Common myeloid progenitor, CD34-positive (primary cell): ENCODE results near the gene PPIL1.

Experiments
- CTCF ChIA-PET: fragments of 350-600 bp; sonication (Branson Sonifier 250); formaldehyde crosslinking; loops from one replicate; lab custom pipeline; 2021; ENCODE audit warnings: antibody characterized with exemption; lab: Charles Lee
- POLR2A ChIA-PET: fragments of 350-600 bp; sonication (Branson Sonifier 250); formaldehyde crosslinking; loops from one replicate; lab custom pipeline; 2021; ENCODE audit warnings: antibody characterized with exemption; lab: Charles Lee
- DNase-seq, 3 donors: peaks; one replicate each; pipeline versions ENCODE4 v3.0.0 to v3.0.0-alpha.2; 2013
- H3K27ac ChIP-seq, 2 experiments: 1 replicate in 1 of 2; 2 replicates in 1 of 2; pipeline ENCODE4 v1.7.0; 2013; ENCODE audit warnings: inconsistent platforms in 2 of 2, low read length in 2 of 2, mild to moderate bottlenecking in 2 of 2, low read depth in 1 of 2, moderate library complexity in 1 of 2; ENCODE audit not compliant: severe bottlenecking in 2 of 2, insufficient read depth in 1 of 2, poor library complexity in 1 of 2
- H3K27me3 ChIP-seq, 5 experiments: replicated peaks in 2 of 5; 1 replicate in 3 of 5; 2 replicates in 2 of 5; pipeline versions ENCODE4 v1.6.1 to v1.7.0; 2013; ENCODE audit warnings: low read length in 4 of 5, mild to moderate bottlenecking in 2 of 5, moderate library complexity in 2 of 5, inconsistent platforms in 1 of 5; ENCODE audit not compliant: insufficient read depth in 5 of 5, control insufficient read depth in 4 of 5
- H3K36me3 ChIP-seq, 4 experiments: 1 replicate in 2 of 4; 2 replicates in 2 of 4; pipeline versions ENCODE4 v1.6.1 to v1.7.0; 2013; ENCODE audit warnings: low read length in 3 of 4, control low read depth in 1 of 4, mild to moderate bottlenecking in 1 of 4; ENCODE audit not compliant: control insufficient read depth in 4 of 4, insufficient read depth in 4 of 4
- H3K4me1 ChIP-seq, 4 experiments: 1 replicate in 3 of 4; 2 replicates in 1 of 4; pipeline versions ENCODE4 v1.6.1 to v1.7.1; 2013; ENCODE audit warnings: low read length in 3 of 4, mild to moderate bottlenecking in 3 of 4, control low read depth in 1 of 4, inconsistent platforms in 1 of 4, moderate library complexity in 1 of 4; ENCODE audit not compliant: control insufficient read depth in 4 of 4, insufficient read depth in 4 of 4; ENCODE audit errors: control extremely low read depth in 1 of 4
- H3K4me3 ChIP-seq, 7 experiments: 1 replicate in 4 of 7; 2 replicates in 3 of 7; pipeline versions ENCODE4 v1.5.1 to v1.7.0; 2013; ENCODE audit warnings: mild to moderate bottlenecking in 7 of 7, low read length in 6 of 7, moderate library complexity in 6 of 7, inconsistent platforms in 2 of 7, low read depth in 2 of 7, control low read depth in 1 of 7; ENCODE audit not compliant: insufficient read depth in 4 of 7, control insufficient read depth in 1 of 7; ENCODE audit errors: extremely low read depth in 1 of 7
- H3K9me3 ChIP-seq, 5 experiments: 1 replicate in 4 of 5; 2 replicates in 1 of 5; pipeline versions ENCODE4 v1.6.1 to v1.7.1; 2013; ENCODE audit warnings: low read length in 4 of 5, mild to moderate bottlenecking in 2 of 5, inconsistent platforms in 1 of 5, low read depth in 1 of 5, moderate library complexity in 1 of 5; ENCODE audit not compliant: control insufficient read depth in 4 of 5, insufficient read depth in 2 of 5; ENCODE audit errors: control extremely low read depth in 1 of 5
- WGBS: methylation state at CpG from one replicate; pipeline ENCODE4 v1.1.5; 2013; ENCODE audit not compliant: insufficient coverage; 5-methylcytosine and 5-hydroxymethylcytosine counted together

PPIL1 gene

DNA sequence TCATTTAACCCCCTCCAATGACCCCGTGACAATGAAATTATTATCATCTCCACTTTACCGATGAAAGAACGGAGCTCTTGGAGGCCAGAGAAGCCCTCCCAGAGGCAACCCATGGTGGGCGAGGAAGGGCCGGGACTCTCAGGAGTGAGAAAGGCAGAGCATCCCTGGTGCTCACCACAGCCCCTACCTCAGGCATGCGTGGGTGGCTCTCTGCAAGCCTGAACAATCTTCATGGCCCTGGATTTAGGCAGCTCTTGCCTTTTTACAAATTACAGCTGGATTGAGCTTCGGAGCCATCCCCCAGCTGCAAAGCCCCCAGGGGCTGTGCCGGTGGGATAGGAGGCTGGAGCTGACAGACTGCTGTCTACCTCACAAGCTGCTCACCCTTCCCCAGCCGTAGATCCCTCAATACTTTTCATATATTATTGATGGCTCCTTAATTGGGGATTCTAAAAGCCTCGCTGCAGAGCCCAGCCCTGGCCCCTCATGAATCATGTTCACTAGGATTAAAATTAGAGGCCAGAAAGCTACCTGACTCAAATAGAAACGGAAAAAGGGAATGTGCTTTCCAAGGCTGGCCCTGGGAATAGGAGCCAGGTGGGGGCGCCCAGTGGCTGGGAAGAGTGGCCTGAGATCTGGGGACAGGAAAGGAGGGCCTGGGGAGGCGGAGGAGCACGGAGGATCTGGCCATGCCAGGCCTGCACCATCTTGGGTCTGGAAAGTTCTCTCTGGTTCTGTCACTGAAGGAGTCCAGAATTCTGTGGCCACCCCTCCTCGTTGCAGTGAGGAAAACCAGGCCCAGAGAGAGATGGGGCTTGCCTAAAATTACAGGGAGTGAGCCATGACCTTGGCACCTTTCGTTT lies 64.4 kb downstream of the PPIL1 start:
- WGBS, result 98% methylated on average over 11 of the region's 16 CpGs

DNA sequence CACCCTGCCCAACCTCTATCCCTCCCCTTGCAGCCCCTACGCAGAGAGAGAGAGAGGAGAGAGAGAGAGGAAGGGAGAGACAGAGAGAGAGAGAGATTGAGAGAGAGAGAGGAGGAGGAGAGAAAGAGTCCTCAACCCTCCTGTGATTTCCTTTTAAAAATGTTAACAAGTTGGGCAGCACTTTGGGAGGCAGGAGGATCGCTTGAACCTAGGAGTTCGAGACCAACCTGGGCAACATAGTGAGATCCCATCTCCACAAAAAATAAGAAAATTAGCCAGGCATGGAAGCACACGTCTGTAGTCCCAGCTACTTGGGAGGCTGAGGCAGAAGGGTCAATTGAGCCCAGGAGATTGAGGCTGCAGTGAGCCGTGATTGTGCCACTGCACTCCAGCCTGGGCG lies 65.4 kb downstream of the PPIL1 start:
- ChIA-PET POLR2A (no interaction called here), CTCF (interaction anchor here (0.8 kb wide), 1 partner anchor 43 kb away, joined by 5 read pairs; no protein-coding TSS in a partner anchor)
- WGBS, result 100% methylated on average over 5 of the region's 6 CpGs
- Histone ChIP-seq H3K27ac (no peak overlapping the region), H3K4me1 (no peaks in the 10 kb centered on the region), H3K36me3 (no peaks in the 10 kb centered on the region), H3K4me3 (no peak overlapping the region), H3K9me3 (no peaks in the 10 kb centered on the region), H3K27me3 (no peaks in the 10 kb centered on the region)
- DNase-seq, result no peak

More for the DNA sequence above, 64.4 kb downstream of the PPIL1 start:
- Histone ChIP-seq H3K27ac (no peak overlapping the region), H3K36me3 (no peaks in the 10 kb centered on the region), H3K27me3 (no peaks in the 10 kb centered on the region), H3K4me3 (no peak overlapping the region), H3K4me1 (no peaks in the 10 kb centered on the region), H3K9me3 (no peaks in the 10 kb centered on the region)
- DNase-seq, result no peak
- ChIA-PET CTCF (interaction anchor here (0.7 to 3.0 kb wide), 7 partner anchors 10 to 44 kb away, joined by 3 to 14 read pairs (median 4); no protein-coding TSS in a partner anchor), POLR2A (no interaction called here)

DNA sequence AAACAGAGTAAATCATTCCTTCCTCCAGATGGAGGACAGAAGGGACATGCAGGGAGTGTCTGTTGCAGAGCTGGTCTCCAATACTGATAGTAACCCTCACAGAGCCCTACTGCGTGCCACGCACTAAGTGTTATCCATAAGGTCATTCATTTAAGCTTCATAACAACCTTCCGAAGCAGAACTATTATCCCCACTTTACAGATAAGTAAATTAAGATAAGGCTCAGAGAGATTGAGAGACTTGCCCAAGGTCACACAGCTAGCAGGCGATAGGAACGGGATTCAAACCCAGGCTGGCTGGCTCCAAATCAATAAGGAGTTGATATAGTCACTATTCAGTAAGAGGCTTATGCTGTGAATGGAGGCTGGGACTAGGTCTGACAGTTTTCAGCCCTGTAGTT lies 66.0 kb downstream of the PPIL1 start:
- H3K4me1 ChIP-seq, result no peaks in the 10 kb centered on the region
- no peaks in the 10 kb centered on the region for H3K36me3 ChIP-seq
- no peak overlapping the region for H3K27ac ChIP-seq
- ChIA-PET POLR2A (no interaction called here), CTCF (no interaction called here)
- H3K27me3 ChIP-seq, result no peaks in the 10 kb centered on the region
- no peak overlapping the region for H3K4me3 ChIP-seq
- no peak for DNase-seq
- H3K9me3 ChIP-seq, result no peaks in the 10 kb centered on the region
- WGBS, result 92% methylated on average over 2 of the region's 5 CpGs

DNA sequence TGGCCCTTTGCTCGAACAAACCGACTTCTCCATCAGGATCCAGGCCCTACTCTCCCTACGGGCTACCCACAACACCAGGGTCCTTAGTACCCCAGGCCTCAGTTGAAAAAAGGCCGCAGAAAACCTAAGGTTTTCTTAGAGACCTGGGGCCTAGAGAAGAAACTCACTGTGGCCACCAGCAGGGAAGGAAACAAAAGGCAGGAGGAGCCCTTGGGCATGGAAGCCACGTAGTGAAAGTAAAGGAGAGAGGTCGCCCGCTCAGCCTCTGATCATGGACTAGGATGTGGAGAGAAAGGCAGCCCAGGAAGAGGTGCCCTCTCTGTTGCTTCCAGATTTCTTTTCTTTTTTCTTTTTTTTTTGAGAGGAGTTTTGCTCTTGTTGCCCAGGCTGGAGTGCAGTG lies 66.9 kb downstream of the PPIL1 start:
- Histone ChIP-seq H3K4me3 (no peak overlapping the region), H3K4me1 (no peaks in the 10 kb centered on the region), H3K27ac (no peak overlapping the region), H3K36me3 (no peaks in the 10 kb centered on the region), H3K27me3 (no peaks in the 10 kb centered on the region), H3K9me3 (no peaks in the 10 kb centered on the region)
- ChIA-PET POLR2A (no interaction called here), CTCF (interaction anchor here (1.9 kb wide), 1 partner anchor 19 kb away, joined by 6 read pairs; no protein-coding TSS in a partner anchor)
- WGBS, result 100% methylated on average over 7 of the region's 7 CpGs
- no peak for DNase-seq

DNA sequence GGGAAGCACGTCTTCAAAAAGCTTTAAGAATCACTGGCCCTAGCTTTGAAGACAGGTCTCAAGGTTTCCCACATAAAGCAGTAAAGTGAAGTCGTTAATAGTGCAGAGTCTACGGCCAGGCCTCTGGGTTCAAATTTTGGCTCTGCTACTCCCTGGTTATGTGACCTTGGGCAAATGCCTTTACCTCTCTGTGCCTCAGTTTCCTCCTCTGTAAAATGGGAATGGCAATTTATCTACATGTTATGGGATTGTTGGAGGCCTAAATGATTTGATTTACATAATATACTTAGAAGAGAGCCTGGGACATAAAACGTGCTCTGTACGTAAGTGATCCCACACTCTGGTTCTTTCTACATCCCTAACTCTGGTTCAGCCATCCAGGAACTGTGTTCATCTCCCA lies 67.5 kb downstream of the PPIL1 start:
- H3K4me1 ChIP-seq, result no peaks in the 10 kb centered on the region
- WGBS, result 79% methylated on average over 4 of the region's 5 CpGs
- H3K36me3 ChIP-seq, result no peaks in the 10 kb centered on the region
- no peaks in the 10 kb centered on the region for H3K27me3 ChIP-seq
- CTCF ChIA-PET, result interaction anchor here (1.9 kb wide), 1 partner anchor 19 kb away, joined by 6 read pairs; no protein-coding TSS in a partner anchor
- no peak overlapping the region for H3K4me3 ChIP-seq
- no peaks in the 10 kb centered on the region for H3K9me3 ChIP-seq
- no peak overlapping the region for H3K27ac ChIP-seq
- no peak for DNase-seq
- POLR2A ChIA-PET, result no interaction called here

DNA sequence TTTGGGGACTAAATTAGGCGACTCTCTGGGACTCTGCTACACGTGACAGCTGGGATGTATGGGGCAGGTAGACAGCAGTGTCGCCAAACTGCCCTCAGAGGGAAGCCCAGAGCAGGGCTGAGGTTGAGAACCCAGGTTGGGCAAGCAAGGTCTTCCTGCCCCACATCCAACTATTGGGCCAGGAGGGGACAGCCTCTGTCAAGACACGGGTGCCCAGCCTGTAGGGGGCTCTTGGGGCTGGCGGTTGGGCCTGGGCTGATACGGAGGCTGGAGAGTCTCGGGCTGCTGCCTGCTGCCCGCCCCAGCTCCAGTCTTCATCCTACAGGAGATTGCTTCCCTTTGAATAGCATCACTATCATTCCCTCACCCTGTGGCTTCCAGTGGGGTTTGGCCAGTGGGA lies 68.7 kb downstream of the PPIL1 start:
- 98% methylated on average over 8 of the region's 8 CpGs for WGBS
- DNase-seq, result no peak
- no peaks in the 10 kb centered on the region for H3K9me3 ChIP-seq
- POLR2A ChIA-PET, result no interaction called here
- H3K4me3 ChIP-seq, result no peak overlapping the region
- H3K27me3 ChIP-seq, result no peaks in the 10 kb centered on the region
- H3K4me1 ChIP-seq, result no peaks in the 10 kb centered on the region
- no peak overlapping the region for H3K27ac ChIP-seq
- CTCF ChIA-PET, result interaction anchor here (0.6 to 1.9 kb wide), 3 partner anchors 20 to 51 kb away, joined by 3 to 6 read pairs (median 5); no protein-coding TSS in a partner anchor
- no peaks in the 10 kb centered on the region for H3K36me3 ChIP-seq

DNA sequence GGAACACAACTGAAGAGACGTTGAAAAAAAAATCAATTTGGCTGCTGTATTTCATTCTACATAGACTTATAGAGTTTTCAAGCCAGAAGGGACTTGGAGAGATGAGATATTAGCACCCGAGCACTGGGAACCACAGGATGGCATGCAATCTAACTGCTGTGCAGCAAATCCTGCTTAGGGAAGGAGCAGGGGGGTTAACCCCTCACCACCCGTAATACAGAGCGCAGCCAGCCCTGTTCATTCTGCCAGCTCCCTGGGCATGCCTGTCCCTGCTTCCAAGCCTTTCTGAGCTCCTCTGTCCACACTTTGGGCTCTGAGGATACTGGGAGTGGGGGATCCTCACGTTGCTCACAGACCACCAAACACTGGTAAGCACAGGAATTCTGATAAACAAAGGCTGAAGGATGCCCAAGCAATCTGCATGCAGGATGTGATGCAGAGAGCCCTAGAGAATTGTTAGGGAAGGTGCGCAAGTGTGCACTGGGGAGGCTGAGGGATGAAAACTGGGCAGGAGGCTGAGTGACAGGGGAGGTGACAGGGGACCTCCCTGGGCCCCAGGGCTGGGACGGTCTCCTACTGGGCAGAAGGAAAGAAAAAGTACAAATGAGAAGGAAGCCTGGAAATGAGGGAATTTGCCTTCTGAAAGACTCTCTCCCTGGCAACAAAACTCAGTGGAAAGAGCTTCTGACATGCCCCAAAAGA lies 69.4 kb downstream of the PPIL1 start:
- H3K27ac ChIP-seq, result no peak overlapping the region
- H3K36me3 ChIP-seq, result no peaks in the 10 kb centered on the region
- ChIA-PET POLR2A (no interaction called here), CTCF (interaction anchor here (0.6 to 1.4 kb wide), 2 partner anchors 46 to 52 kb away, joined by 3 to 5 read pairs; no protein-coding TSS in a partner anchor)
- 76% methylated on average over 7 of the region's 7 CpGs for WGBS
- H3K4me1 ChIP-seq, result no peaks in the 10 kb centered on the region
- H3K27me3 ChIP-seq, result no peaks in the 10 kb centered on the region
- H3K9me3 ChIP-seq, result no peaks in the 10 kb centered on the region
- DNase-seq, result no peak
- no peak overlapping the region for H3K4me3 ChIP-seq
